NCI-H187 treated with DMSO at 0.1 percent for 48 hours (cell line): ENCODE measurements around the gene DPH7.
"Not testable (repeated sequence)": the region's sequence is repeated elsewhere in the genome, so short reads cannot be mapped to it uniquely, and the experiment has no call there.

Experiments
- DNase-seq: peaks from one replicate; lab custom pipeline; 2025; lab: John Stamatoyannopoulos, UW

DPH7 gene

GRCh38 chr9:137606005-137606621 is 27.4 kb upstream of the DPH7 start:
- DNase-seq, result no peak

GRCh38 chr9:137605121-137606004 is 26.6 kb upstream of the DPH7 start, which contains the start of gene ARRDC1:
Gene ARRDC1 (plus strand): TSS chr9:137605686. CDS start chr9:137605718, 32 bp downstream.
- no peak for DNase-seq

- no peak for DNase-seq
These were observed 25.8 kb upstream of the DPH7 start for GRCh38 chr9:137604345-137605086.

GRCh38 chr9:137603879-137604278 is 25.2 kb upstream of the DPH7 start:
- DNase-seq, result no peak

- no peak for DNase-seq
These were observed 23.9 kb upstream of the DPH7 start for GRCh38 chr9:137602661-137603060.

- no peak for DNase-seq
These were observed 20.2 kb upstream of the DPH7 start for GRCh38 chr9:137598943-137599342.

GRCh38 chr9:137596577-137596976 is 17.9 kb upstream of the DPH7 start:
- DNase-seq, result not testable (repeated sequence)

GRCh38 chr9:137593176-137593575 is 14.5 kb upstream of the DPH7 start:
- DNase-seq, result no peak

- no peak for DNase-seq
These were observed 14.0 kb upstream of the DPH7 start for GRCh38 chr9:137592767-137593166.

- peak; percentile 12 for DNase-seq
These were observed 12.0 kb upstream of the DPH7 start, which contains the start of gene ZMYND19 for GRCh38 chr9:137590469-137591383. Gene ZMYND19 (minus strand): TSS chr9:137590512. CDS start chr9:137590263, 249 bp downstream.

GRCh38 chr9:137590123-137590468 is 11.4 kb upstream of the DPH7 start:
- no peak for DNase-seq

- no peak for DNase-seq
These were observed 10.9 kb upstream of the DPH7 start for GRCh38 chr9:137589441-137590122.

- DNase-seq, result no peak
These were observed 10.2 kb upstream of the DPH7 start for GRCh38 chr9:137588891-137589290.

GRCh38 chr9:137588311-137588710 is 9.6 kb upstream of the DPH7 start:
- DNase-seq, result no peak

- DNase-seq, result no peak
These were observed 8.1 kb upstream of the DPH7 start for GRCh38 chr9:137586854-137587253.

GRCh38 chr9:137583957-137584356 is 5.2 kb upstream of the DPH7 start:
- no peak for DNase-seq

GRCh38 chr9:137583347-137583746 is 4.6 kb upstream of the DPH7 start:
- no peak for DNase-seq

- no peak for DNase-seq
These were observed 3.6 kb upstream of the DPH7 start for GRCh38 chr9:137582286-137582860.

GRCh38 chr9:137581361-137582285 is 2.9 kb upstream of the DPH7 start:
- no peak for DNase-seq

- no peak for DNase-seq
These were observed 2.2 kb upstream of the DPH7 start for GRCh38 chr9:137580954-137581322.
